HEK293 (cell line): Measurements from ENCODE around the gene SNRNP70.

Source experiments
- CTCF ChIP-seq: fragments of 450-650 bp; formaldehyde crosslinking; IDR thresholded peaks from 2 replicates; pipeline ENCODE4 v1.5.1; 2016; ENCODE audit warnings: missing biosample characterization, missing genetic modification characterization
- FEZF1 ChIP-seq: fragments of 450-650 bp; formaldehyde crosslinking; IDR thresholded peaks from 2 replicates; pipeline ENCODE4 v1.5.1; 2016; ENCODE audit warnings: missing biosample characterization, missing genetic modification characterization
- IKZF3 ChIP-seq: fragments of 450-650 bp; IDR thresholded peaks from 2 replicates; pipeline ENCODE4 v1.5.0; 2018; ENCODE audit warnings: missing biosample characterization, mild to moderate bottlenecking, missing genetic modification characterization, moderate library complexity
- OSR2 ChIP-seq: fragments of 450-650 bp; formaldehyde crosslinking; IDR thresholded peaks from 2 replicates; pipeline ENCODE4 v1.5.1; 2016; ENCODE audit warnings: missing biosample characterization, missing genetic modification characterization
- OVOL3 ChIP-seq: fragments of 450-650 bp; formaldehyde crosslinking; IDR thresholded peaks from 2 replicates; pipeline ENCODE4 v1.5.1; 2016; ENCODE audit warnings: missing biosample characterization, missing genetic modification characterization
- PBX3 ChIP-seq: sonication (generic); formaldehyde crosslinking; IDR thresholded peaks from 2 replicates; pipeline ENCODE4 v1.8.1; 2022; ENCODE audit warnings: mild to moderate bottlenecking, moderate library complexity, missing genetic modification reagents
- SP3 ChIP-seq: fragments of 450-650 bp; formaldehyde crosslinking; IDR thresholded peaks from 2 replicates; pipeline ENCODE4 v1.5.1; 2016; ENCODE audit warnings: missing biosample characterization, missing genetic modification characterization
- SP7 ChIP-seq: fragments of 450-650 bp; formaldehyde crosslinking; IDR thresholded peaks from 2 replicates; pipeline ENCODE4 v1.5.1; 2016; ENCODE audit warnings: missing biosample characterization, missing genetic modification characterization
- WT1 ChIP-seq: fragments of 450-650 bp; formaldehyde crosslinking; IDR thresholded peaks from 2 replicates; pipeline ENCODE4 v1.5.1; 2016; ENCODE audit warnings: missing biosample characterization, missing genetic modification characterization
- YY2 ChIP-seq: fragments of 450-650 bp; formaldehyde crosslinking; IDR thresholded peaks from 2 replicates; pipeline ENCODE4 v1.5.1; 2016; ENCODE audit warnings: missing biosample characterization, missing genetic modification characterization
- ZBTB21 ChIP-seq: fragments of 450-650 bp; formaldehyde crosslinking; IDR thresholded peaks from 2 replicates; pipeline ENCODE4 v1.5.1; 2017; ENCODE audit warnings: missing biosample characterization, missing genetic modification characterization
- ZFP37 ChIP-seq: fragments of 450-650 bp; formaldehyde crosslinking; IDR thresholded peaks from 2 replicates; pipeline ENCODE4 v1.5.1; 2016; ENCODE audit warnings: missing biosample characterization, missing genetic modification characterization
- ZIC2 ChIP-seq: fragments of 450-650 bp; formaldehyde crosslinking; IDR thresholded peaks from 2 replicates; pipeline ENCODE4 v1.5.1; 2016; ENCODE audit warnings: missing biosample characterization, missing genetic modification characterization
- ZNF121 ChIP-seq: fragments of 450-650 bp; formaldehyde crosslinking; IDR thresholded peaks from 2 replicates; pipeline ENCODE4 v1.5.1; 2016; ENCODE audit warnings: missing biosample characterization, missing genetic modification characterization
- ZNF132 ChIP-seq: fragments of 450-650 bp; formaldehyde crosslinking; IDR thresholded peaks from 2 replicates; pipeline ENCODE4 v1.5.1; 2017; ENCODE audit warnings: missing biosample characterization, missing genetic modification characterization, borderline replicate concordance
- ZNF138 ChIP-seq: fragments of 450-650 bp; formaldehyde crosslinking; IDR thresholded peaks from 2 replicates; pipeline ENCODE4 v1.5.1; 2016; ENCODE audit warnings: missing biosample characterization, missing genetic modification characterization, borderline replicate concordance
- ZNF2 ChIP-seq: fragments of 450-650 bp; formaldehyde crosslinking; IDR thresholded peaks from 2 replicates; pipeline ENCODE4 v1.5.1; 2016; ENCODE audit warnings: missing biosample characterization, missing genetic modification characterization
- ZNF214 ChIP-seq: fragments of 450-650 bp; formaldehyde crosslinking; IDR thresholded peaks from 2 replicates; pipeline ENCODE4 v1.5.1; 2017; ENCODE audit warnings: missing biosample characterization, mild to moderate bottlenecking, missing genetic modification characterization, borderline replicate concordance
- ZNF23 ChIP-seq: fragments of 450-650 bp; formaldehyde crosslinking; IDR thresholded peaks from 2 replicates; pipeline ENCODE4 v1.5.1; 2016; ENCODE audit warnings: missing biosample characterization, missing genetic modification characterization, borderline replicate concordance
- ZNF266 ChIP-seq: fragments of 450-650 bp; formaldehyde crosslinking; IDR thresholded peaks from 2 replicates; pipeline ENCODE4 v1.5.1; 2016; ENCODE audit warnings: missing biosample characterization, missing genetic modification characterization, low read depth
- ZNF394 ChIP-seq: fragments of 450-650 bp; formaldehyde crosslinking; IDR thresholded peaks from 2 replicates; pipeline ENCODE4 v1.5.1; 2016; ENCODE audit warnings: missing biosample characterization, missing genetic modification characterization, mild to moderate bottlenecking, moderate library complexity, borderline replicate concordance
- ZNF404 ChIP-seq: fragments of 450-650 bp; formaldehyde crosslinking; IDR thresholded peaks from 2 replicates; pipeline ENCODE4 v1.5.1; 2017; ENCODE audit warnings: missing biosample characterization, missing genetic modification characterization
- ZNF473 ChIP-seq: fragments of 450-650 bp; formaldehyde crosslinking; IDR thresholded peaks from 2 replicates; pipeline ENCODE4 v1.5.1; 2017; ENCODE audit warnings: missing biosample characterization, missing genetic modification characterization
- ZNF558 ChIP-seq: fragments of 450-650 bp; formaldehyde crosslinking; IDR thresholded peaks from 2 replicates; pipeline ENCODE4 v1.5.1; 2016; ENCODE audit warnings: missing biosample characterization, missing genetic modification characterization
- ZNF600 ChIP-seq: fragments of 450-650 bp; formaldehyde crosslinking; IDR thresholded peaks from 2 replicates; pipeline ENCODE4 v1.5.1; 2016; ENCODE audit warnings: missing biosample characterization, missing genetic modification characterization
- ZNF645 ChIP-seq: fragments of 450-650 bp; formaldehyde crosslinking; IDR thresholded peaks from 2 replicates; pipeline ENCODE4; 2016; ENCODE audit warnings: missing biosample characterization, missing genetic modification characterization
- ZNF660 ChIP-seq: fragments of 450-650 bp; IDR thresholded peaks from 2 replicates; pipeline ENCODE4 v1.5.1; 2018; ENCODE audit warnings: missing biosample characterization, mild to moderate bottlenecking, missing genetic modification characterization
- ZNF776 ChIP-seq: fragments of 450-650 bp; formaldehyde crosslinking; IDR thresholded peaks from 2 replicates; pipeline ENCODE4 v1.5.0; 2017; ENCODE audit warnings: missing biosample characterization, missing genetic modification characterization, borderline replicate concordance
- ZNF785 ChIP-seq: fragments of 450-650 bp; formaldehyde crosslinking; IDR thresholded peaks from 2 replicates; pipeline ENCODE4 v1.5.1; 2016; ENCODE audit warnings: missing biosample characterization, missing genetic modification characterization
- ZXDB ChIP-seq: fragments of 450-650 bp; formaldehyde crosslinking; IDR thresholded peaks from 2 replicates; pipeline ENCODE4 v1.5.1; 2016; ENCODE audit warnings: missing biosample characterization, missing genetic modification characterization
- TF ChIP-seq, protein P1 (sequence below): fragments of 450-650 bp; formaldehyde crosslinking; IDR thresholded peaks from 2 replicates; pipeline ENCODE4 v1.5.1; 2016; ENCODE audit warnings: missing biosample characterization, missing genetic modification characterization
- TF ChIP-seq, protein P2 (sequence below): fragments of 450-650 bp; formaldehyde crosslinking; conservative IDR thresholded peaks from 2 replicates; pipeline ENCODE4 v1.5.1; 2016; ENCODE audit warnings: low read depth, missing biosample characterization, missing genetic modification characterization

Gene SNRNP70

GRCh38 chr19:49097453-49098288 lies 12.4 kb downstream of the SNRNP70 start (continued):
- no peak for TF ChIP-seq ZNF138 (tag by site-specific recombination)
- no peak for TF ChIP-seq ZNF785 (tag by site-specific recombination)
- 0 out of 2 replicates have a peak, but pooled peaks have one; percentile 31 for TF ChIP-seq ZIC2
- TF ChIP-seq OSR2 (tag by site-specific recombination): no peak
- TF ChIP-seq WT1: no peak
- TF ChIP-seq ZNF2 (tag by site-specific recombination): peak; percentile 94
- peak; percentile 78 for TF ChIP-seq ZNF600 (tag by site-specific recombination)
- TF ChIP-seq ZNF214: no peak
- no peak for TF ChIP-seq ZNF645
- no peak for TF ChIP-seq ZNF558
- TF ChIP-seq SP3 (tag by site-specific recombination): no peak
- no peak for TF ChIP-seq PBX3 (CRISPR knock-in tag)
- no peak for TF ChIP-seq ZNF132 (tag by site-specific recombination)
- TF ChIP-seq, protein P1, sequence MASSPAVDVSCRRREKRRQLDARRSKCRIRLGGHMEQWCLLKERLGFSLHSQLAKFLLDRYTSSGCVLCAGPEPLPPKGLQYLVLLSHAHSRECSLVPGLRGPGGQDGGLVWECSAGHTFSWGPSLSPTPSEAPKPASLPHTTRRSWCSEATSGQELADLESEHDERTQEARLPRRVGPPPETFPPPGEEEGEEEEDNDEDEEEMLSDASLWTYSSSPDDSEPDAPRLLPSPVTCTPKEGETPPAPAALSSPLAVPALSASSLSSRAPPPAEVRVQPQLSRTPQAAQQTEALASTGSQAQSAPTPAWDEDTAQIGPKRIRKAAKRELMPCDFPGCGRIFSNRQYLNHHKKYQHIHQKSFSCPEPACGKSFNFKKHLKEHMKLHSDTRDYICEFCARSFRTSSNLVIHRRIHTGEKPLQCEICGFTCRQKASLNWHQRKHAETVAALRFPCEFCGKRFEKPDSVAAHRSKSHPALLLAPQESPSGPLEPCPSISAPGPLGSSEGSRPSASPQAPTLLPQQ (tag by site-specific recombination): peak; percentile 50
- TF ChIP-seq OVOL3: no peak
- TF ChIP-seq, protein P2, sequence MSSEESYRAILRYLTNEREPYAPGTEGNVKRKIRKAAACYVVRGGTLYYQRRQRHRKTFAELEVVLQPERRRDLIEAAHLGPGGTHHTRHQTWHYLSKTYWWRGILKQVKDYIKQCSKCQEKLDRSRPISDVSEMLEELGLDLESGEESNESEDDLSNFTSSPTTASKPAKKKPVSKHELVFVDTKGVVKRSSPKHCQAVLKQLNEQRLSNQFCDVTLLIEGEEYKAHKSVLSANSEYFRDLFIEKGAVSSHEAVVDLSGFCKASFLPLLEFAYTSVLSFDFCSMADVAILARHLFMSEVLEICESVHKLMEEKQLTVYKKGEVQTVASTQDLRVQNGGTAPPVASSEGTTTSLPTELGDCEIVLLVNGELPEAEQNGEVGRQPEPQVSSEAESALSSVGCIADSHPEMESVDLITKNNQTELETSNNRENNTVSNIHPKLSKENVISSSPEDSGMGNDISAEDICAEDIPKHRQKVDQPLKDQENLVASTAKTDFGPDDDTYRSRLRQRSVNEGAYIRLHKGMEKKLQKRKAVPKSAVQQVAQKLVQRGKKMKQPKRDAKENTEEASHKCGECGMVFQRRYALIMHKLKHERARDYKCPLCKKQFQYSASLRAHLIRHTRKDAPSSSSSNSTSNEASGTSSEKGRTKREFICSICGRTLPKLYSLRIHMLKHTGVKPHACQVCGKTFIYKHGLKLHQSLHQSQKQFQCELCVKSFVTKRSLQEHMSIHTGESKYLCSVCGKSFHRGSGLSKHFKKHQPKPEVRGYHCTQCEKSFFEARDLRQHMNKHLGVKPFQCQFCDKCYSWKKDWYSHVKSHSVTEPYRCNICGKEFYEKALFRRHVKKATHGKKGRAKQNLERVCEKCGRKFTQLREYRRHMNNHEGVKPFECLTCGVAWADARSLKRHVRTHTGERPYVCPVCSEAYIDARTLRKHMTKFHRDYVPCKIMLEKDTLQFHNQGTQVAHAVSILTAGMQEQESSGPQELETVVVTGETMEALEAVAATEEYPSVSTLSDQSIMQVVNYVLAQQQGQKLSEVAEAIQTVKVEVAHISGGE: no peak
- no peak for TF ChIP-seq ZNF23
- TF ChIP-seq CTCF (tag by site-specific recombination): peak; percentile 94
- TF ChIP-seq FEZF1 (tag by site-specific recombination): no peak
- no peak for TF ChIP-seq ZNF394 (tag by site-specific recombination)
- no peak for TF ChIP-seq ZBTB21 (tag by site-specific recombination)
- no peak for TF ChIP-seq YY2 (tag by site-specific recombination)
- no peak for TF ChIP-seq ZNF404 (tag by site-specific recombination)
- peak; percentile 32 for TF ChIP-seq SP7 (tag by site-specific recombination)
- TF ChIP-seq ZFP37 (tag by site-specific recombination): no peak
- no peak for TF ChIP-seq ZNF776 (tag by site-specific recombination)
- TF ChIP-seq ZNF121: no peak
- no peak for TF ChIP-seq ZNF266
- TF ChIP-seq ZXDB (tag by site-specific recombination): no peak; the same call in 1 of the 2 replicates
- TF ChIP-seq ZNF473: no peak
- TF ChIP-seq IKZF3 (tag by site-specific recombination): peak; percentile 70
- 0 out of 2 replicates have a peak, but pooled peaks have one; percentile 31 for TF ChIP-seq ZNF660 (tag by site-specific recombination)
